ENCODE data around the gene TFCP2L1. TPM values are rescaled to one million over a fixed set of nuclear protein-coding genes. Genes with fewer than 3 reads are reported as not detected.

TFCP2L1 gene
- total and polyA plus RNA-seq, 4 donors, result 0.30 to 0.89 (median 0.51) TPM

- no peak overlapping the region for H3K27ac ChIP-seq (ENCODE audit: low read depth, low read length)
- H3K27me3 ChIP-seq (ENCODE audit: control insufficient read depth, insufficient read depth, low read length), result no peaks in the 10 kb centered on the region
- no peak for DNase-seq (ENCODE audit: low read depth in 4 of 6, low spot score in 6 of 6)
- H3K4me3 ChIP-seq (ENCODE audit: low read depth, low read length), result no peak overlapping the region
- no peaks in the 10 kb centered on the region for H3K36me3 ChIP-seq (ENCODE audit: control insufficient read depth, insufficient read depth, low read length)
- peaks cover 17% of the 10 kb centered on the region for H3K4me1 ChIP-seq (ENCODE audit: control insufficient read depth, insufficient read depth, low read length)
- H3K9me3 ChIP-seq (ENCODE audit: control insufficient read depth, insufficient read depth, low read length), result no peaks in the 10 kb centered on the region
- WGBS (ENCODE audit: insufficient coverage), result 52% methylated on average over 6 of the region's 6 CpGs
These were observed 97.0 kb downstream of the TFCP2L1 start for GRCh38 chr2:121187982-121188411.

- no peaks in the 10 kb centered on the region for H3K9me3 ChIP-seq (ENCODE audit: control insufficient read depth, insufficient read depth, low read length)
- peaks cover 17% of the 10 kb centered on the region for H3K4me1 ChIP-seq (ENCODE audit: control insufficient read depth, insufficient read depth, low read length)
- no peaks in the 10 kb centered on the region for H3K27me3 ChIP-seq (ENCODE audit: control insufficient read depth, insufficient read depth, low read length)
- WGBS (ENCODE audit: insufficient coverage), result 92% methylated on average over 19 of the region's 19 CpGs
- no peak overlapping the region for H3K27ac ChIP-seq (ENCODE audit: low read depth, low read length)
- no peak overlapping the region for H3K4me3 ChIP-seq (ENCODE audit: low read depth, low read length)
- no peaks in the 10 kb centered on the region for H3K36me3 ChIP-seq (ENCODE audit: control insufficient read depth, insufficient read depth, low read length)
- no peak for DNase-seq (ENCODE audit: low read depth in 4 of 6, low spot score in 6 of 6)
These were observed 97.5 kb downstream of the TFCP2L1 start for GRCh38 chr2:121187351-121187981.

- Histone ChIP-seq H3K36me3 (ENCODE audit: control insufficient read depth, insufficient read depth, low read length) (no peaks in the 10 kb centered on the region), H3K27ac (ENCODE audit: low read depth, low read length) (no peak overlapping the region), H3K4me3 (ENCODE audit: low read depth, low read length) (no peak overlapping the region), H3K4me1 (ENCODE audit: control insufficient read depth, insufficient read depth, low read length) (peaks cover 17% of the 10 kb centered on the region), H3K9me3 (ENCODE audit: control insufficient read depth, insufficient read depth, low read length) (no peaks in the 10 kb centered on the region), H3K27me3 (ENCODE audit: control insufficient read depth, insufficient read depth, low read length) (no peaks in the 10 kb centered on the region)
- WGBS (ENCODE audit: insufficient coverage), result 82% methylated on average over 9 of the region's 9 CpGs
- no peak for DNase-seq (ENCODE audit: low read depth in 4 of 6, low spot score in 6 of 6)
These were observed 98.7 kb downstream of the TFCP2L1 start for GRCh38 chr2:121186261-121186660.

GRCh38 chr2:121185571-121186074 is 99.4 kb downstream of the TFCP2L1 start:
- DNase-seq (ENCODE audit: low read depth in 4 of 6, low spot score in 6 of 6), result peak in 1 of 6 donors; percentile 6
- WGBS (ENCODE audit: insufficient coverage), result 47% methylated on average over 2 of the region's 5 CpGs
- Histone ChIP-seq H3K36me3 (ENCODE audit: control insufficient read depth, insufficient read depth, low read length) (no peaks in the 10 kb centered on the region), H3K27ac (ENCODE audit: low read depth, low read length) (no peak overlapping the region), H3K9me3 (ENCODE audit: control insufficient read depth, insufficient read depth, low read length) (no peaks in the 10 kb centered on the region), H3K27me3 (ENCODE audit: control insufficient read depth, insufficient read depth, low read length) (no peaks in the 10 kb centered on the region), H3K4me3 (ENCODE audit: low read depth, low read length) (no peak overlapping the region), H3K4me1 (ENCODE audit: control insufficient read depth, insufficient read depth, low read length) (peaks cover 17% of the 10 kb centered on the region)

GRCh38 chr2:121185111-121185510 is 99.9 kb downstream of the TFCP2L1 start:
- no peak overlapping the region for H3K4me3 ChIP-seq (ENCODE audit: low read depth, low read length)
- no peaks in the 10 kb centered on the region for H3K9me3 ChIP-seq (ENCODE audit: control insufficient read depth, insufficient read depth, low read length)
- H3K36me3 ChIP-seq (ENCODE audit: control insufficient read depth, insufficient read depth, low read length), result no peaks in the 10 kb centered on the region
- no peak for DNase-seq (ENCODE audit: low read depth in 4 of 6, low spot score in 6 of 6)
- H3K27me3 ChIP-seq (ENCODE audit: control insufficient read depth, insufficient read depth, low read length), result no peaks in the 10 kb centered on the region
- H3K4me1 ChIP-seq (ENCODE audit: control insufficient read depth, insufficient read depth, low read length), result peaks cover 17% of the 10 kb centered on the region
- WGBS (ENCODE audit: insufficient coverage), result 90% methylated on average over 9 of the region's 10 CpGs
- H3K27ac ChIP-seq (ENCODE audit: low read depth, low read length), result no peak overlapping the region

GRCh38 chr2:121184248-121184862 is 100.6 kb downstream of the TFCP2L1 start:
- H3K27me3 ChIP-seq (ENCODE audit: control insufficient read depth, insufficient read depth, low read length), result no peaks in the 10 kb centered on the region
- H3K36me3 ChIP-seq (ENCODE audit: control insufficient read depth, insufficient read depth, low read length), result no peaks in the 10 kb centered on the region
- peaks cover 17% of the 10 kb centered on the region for H3K4me1 ChIP-seq (ENCODE audit: control insufficient read depth, insufficient read depth, low read length)
- whole genome bisulfite sequencing (ENCODE audit: insufficient coverage), result 88% methylated on average over 7 of the region's 7 CpGs
- DNase-seq (ENCODE audit: low read depth in 4 of 6, low spot score in 6 of 6), result no peak
- no peak overlapping the region for H3K4me3 ChIP-seq (ENCODE audit: low read depth, low read length)
- no peak overlapping the region for H3K27ac ChIP-seq (ENCODE audit: low read depth, low read length)
- H3K9me3 ChIP-seq (ENCODE audit: control insufficient read depth, insufficient read depth, low read length), result no peaks in the 10 kb centered on the region

- Histone ChIP-seq H3K27me3 (ENCODE audit: control insufficient read depth, insufficient read depth, low read length) (no peaks in the 10 kb centered on the region), H3K4me3 (ENCODE audit: low read depth, low read length) (no peak overlapping the region), H3K9me3 (ENCODE audit: control insufficient read depth, insufficient read depth, low read length) (no peaks in the 10 kb centered on the region), H3K36me3 (ENCODE audit: control insufficient read depth, insufficient read depth, low read length) (no peaks in the 10 kb centered on the region), H3K27ac (ENCODE audit: low read depth, low read length) (no peak overlapping the region), H3K4me1 (ENCODE audit: control insufficient read depth, insufficient read depth, low read length) (peaks cover 14% of the 10 kb centered on the region)
- DNase-seq (ENCODE audit: low read depth in 4 of 6, low spot score in 6 of 6), result no peak
- 89% methylated on average over 4 of the region's 4 CpGs for WGBS (ENCODE audit: insufficient coverage)
These were observed 102.5 kb downstream of the TFCP2L1 start for GRCh38 chr2:121182520-121182919.

GRCh38 chr2:121179467-121179866 is 105.5 kb downstream of the TFCP2L1 start:
- H3K4me1 ChIP-seq (ENCODE audit: control insufficient read depth, insufficient read depth, low read length), result peaks cover 12% of the 10 kb centered on the region
- H3K27ac ChIP-seq (ENCODE audit: low read depth, low read length), result no peak overlapping the region
- H3K9me3 ChIP-seq (ENCODE audit: control insufficient read depth, insufficient read depth, low read length), result no peaks in the 10 kb centered on the region
- peaks cover 2% of the 10 kb centered on the region for H3K27me3 ChIP-seq (ENCODE audit: control insufficient read depth, insufficient read depth, low read length)
- 99% methylated on average over 5 of the region's 10 CpGs for WGBS (ENCODE audit: insufficient coverage)
- DNase-seq (ENCODE audit: low read depth in 4 of 6, low spot score in 6 of 6), result no peak
- no peak overlapping the region for H3K4me3 ChIP-seq (ENCODE audit: low read depth, low read length)
- no peaks in the 10 kb centered on the region for H3K36me3 ChIP-seq (ENCODE audit: control insufficient read depth, insufficient read depth, low read length)

- Histone ChIP-seq H3K4me1 (ENCODE audit: control insufficient read depth, insufficient read depth, low read length) (peaks cover 12% of the 10 kb centered on the region), H3K4me3 (ENCODE audit: low read depth, low read length) (no peak overlapping the region), H3K9me3 (ENCODE audit: control insufficient read depth, insufficient read depth, low read length) (no peaks in the 10 kb centered on the region), H3K27ac (ENCODE audit: low read depth, low read length) (no peak overlapping the region), H3K27me3 (ENCODE audit: control insufficient read depth, insufficient read depth, low read length) (peaks cover 2% of the 10 kb centered on the region), H3K36me3 (ENCODE audit: control insufficient read depth, insufficient read depth, low read length) (no peaks in the 10 kb centered on the region)
- WGBS (ENCODE audit: insufficient coverage), result 84% methylated on average over 6 of the region's 11 CpGs
- no peak for DNase-seq (ENCODE audit: low read depth in 4 of 6, low spot score in 6 of 6)
These were observed 106.3 kb downstream of the TFCP2L1 start for GRCh38 chr2:121178730-121179129.

- no peak overlapping the region for H3K27ac ChIP-seq (ENCODE audit: low read depth, low read length)
These were observed 107.1 kb downstream of the TFCP2L1 start for GRCh38 chr2:121177896-121178295.

More at GRCh38 chr2:121177896-121178295, 107.1 kb downstream of the TFCP2L1 start:
- Histone ChIP-seq H3K4me1 (ENCODE audit: control insufficient read depth, insufficient read depth, low read length) (peaks cover 12% of the 10 kb centered on the region), H3K9me3 (ENCODE audit: control insufficient read depth, insufficient read depth, low read length) (no peaks in the 10 kb centered on the region), H3K36me3 (ENCODE audit: control insufficient read depth, insufficient read depth, low read length) (no peaks in the 10 kb centered on the region), H3K27me3 (ENCODE audit: control insufficient read depth, insufficient read depth, low read length) (peaks cover 2% of the 10 kb centered on the region), H3K4me3 (ENCODE audit: low read depth, low read length) (no peak overlapping the region)
- no peak for DNase-seq (ENCODE audit: low read depth in 4 of 6, low spot score in 6 of 6)
- WGBS (ENCODE audit: insufficient coverage), result no CpG with 5 or more reads among the region's 1 CpG
